Panc1 (cell line): ENCODE measurements around the gene GNG7. TPM values are rescaled to one million over a fixed set of nuclear protein-coding genes. Genes with fewer than 3 reads are reported as not detected.

Source experiments
- ATAC-seq: fragments of 200-7000 bp; cut with Tn5 transposase; 2 replicates; pipeline ENCODE4 v1.9.1; 2020; ENCODE audit warnings: mild to moderate bottlenecking, moderate library complexity
- BruUV-seq: library from RNA; stranded (reverse); fragments of 400-500 nt; replicated peaks from 2 replicates; lab custom pipeline; 2021; lab: Mats Ljungman, UMichigan
- CTCF ChIA-PET: fragments of 300-600 bp; sonication (Branson Sonifier 250); formaldehyde crosslinking; loops from one replicate; lab custom pipeline; 2022; ENCODE audit warnings: antibody characterized with exemption; lab: Charles Lee
- POLR2A ChIA-PET: fragments of 300-600 bp; sonication (Branson Sonifier 250); formaldehyde crosslinking; loops from one replicate; lab custom pipeline; 2022; ENCODE audit warnings: antibody characterized with exemption; lab: Charles Lee
- DNase-seq: peaks from one replicate; pipeline ENCODE4 v3.0.0-alpha.2; 2010; ENCODE audit warnings: low read depth, low spot score
- H3K27ac ChIP-seq: 2 replicates; pipeline ENCODE4 v1.5.1; 2011; ENCODE audit warnings: mild to moderate bottlenecking, low read length, inconsistent platforms
- H3K27me3 ChIP-seq: fragments of 200-500 bp; sonication (Bioruptor generic); 2 replicates; pipeline ENCODE4 v1.6.0; 2014; ENCODE audit warnings: low read length, inconsistent platforms; ENCODE audit not compliant: control insufficient read depth, insufficient read depth
- H3K36me3 ChIP-seq: fragments of 200-500 bp; sonication (Bioruptor generic); 2 replicates; pipeline ENCODE4 v1.5.1; 2014; ENCODE audit warnings: inconsistent platforms, mild to moderate bottlenecking, low read length, moderate library complexity; ENCODE audit not compliant: control insufficient read depth, insufficient read depth
- H3K4me1 ChIP-seq: 2 replicates; pipeline ENCODE4 v1.5.1; 2011; ENCODE audit warnings: inconsistent platforms, mild to moderate bottlenecking, low read length, moderate library complexity; ENCODE audit not compliant: control insufficient read depth, insufficient read depth
- H3K4me3 ChIP-seq, 2 experiments: 2 replicates each; pipeline ENCODE4 v1.5.1; 2011 to 2012; ENCODE audit warnings: low read depth in 2 of 2, low read length in 2 of 2, mild to moderate bottlenecking in 2 of 2, inconsistent platforms in 1 of 2, moderate library complexity in 1 of 2
- H3K9me3 ChIP-seq: fragments of 200-500 bp; sonication (Bioruptor generic); 2 replicates; pipeline ENCODE4 v1.5.1; 2014; ENCODE audit warnings: low read depth, mild to moderate bottlenecking, inconsistent platforms, low read length, moderate library complexity; ENCODE audit not compliant: control insufficient read depth, insufficient read depth
- POLR2AphosphoS5 ChIP-seq: IDR thresholded peaks from 2 replicates; pipeline ENCODE4 v1.6.1; 2012; ENCODE audit warnings: mild to moderate bottlenecking, low read depth, low read length, moderate library complexity
- SIN3A ChIP-seq: IDR thresholded peaks from 2 replicates; pipeline ENCODE4 v1.6.1; 2012; ENCODE audit warnings: low read depth, mild to moderate bottlenecking, low read length, moderate library complexity, borderline replicate concordance; ENCODE audit not compliant: insufficient read depth
- TCF7L2 ChIP-seq: IDR thresholded peaks from 2 replicates; pipeline ENCODE4 v1.6.1; 2011; ENCODE audit warnings: mild to moderate bottlenecking, low read depth, low read length, inconsistent platforms
- in situ Hi-C: cut with HindIII; loops from 2 replicates; pipeline ENCODE4 v1.10.0; 2016; ENCODE audit warnings: low sequenced_read_pairs, low pct_unique_long_range_greater_than_20kb
- intact Hi-C: fragments of 100-400 bp; cut with micrococcal nuclease; formaldehyde crosslinking; loops from one replicate; pipeline ENCODE4 v1.10.0; 2022; ENCODE audit not compliant: unreplicated experiment
- total RNA-seq: library from RNA; stranded (reverse); gene quantifications from one replicate; pipeline ENCODE4 v1.2.1, GENCODE V29; 2021; ENCODE audit not compliant: unreplicated experiment
- TF ChIP-seq, protein P1 (sequence below): fragments of 450-650 bp; IDR thresholded peaks from 2 replicates; pipeline ENCODE4 v1.5.1; 2017; ENCODE audit warnings: mild to moderate bottlenecking
- TF ChIP-seq, protein P2 (sequence below), 2 experiments: IDR thresholded peaks; 2 replicates each; pipeline ENCODE4 v1.6.1; 2011 to 2012; ENCODE audit warnings: low read depth in 2 of 2, control low read depth in 1 of 2, low read length in 1 of 2, mild to moderate bottlenecking in 1 of 2, moderate library complexity in 1 of 2; ENCODE audit not compliant: insufficient read depth in 1 of 2

Gene GNG7
- total RNA-seq, 1 experiment from 2014 or later = 0.74 TPM

GRCh38 chr19:2750808-2751437 lies 48.4 kb upstream of the GNG7 start:
- DNase-seq (no peak), ATAC-seq (no peak)
- Histone ChIP-seq H3K27me3 (no peaks in the 10 kb centered on the region), H3K9me3 (no peaks in the 10 kb centered on the region), H3K27ac (no peak overlapping the region), H3K36me3 (no peaks in the 10 kb centered on the region), H3K4me1 (no peaks in the 10 kb centered on the region), H3K4me3 (no peak overlapping the region)
- BruUV-seq = no TSS peak
- CTCF ChIA-PET = no interaction called here
- intact Hi-C loops = no loop called here
- TF ChIP-seq TCF7L2 (no peak), POLR2AphosphoS5 (no peak), SIN3A (no peak)
- TF ChIP-seq, protein P1, sequence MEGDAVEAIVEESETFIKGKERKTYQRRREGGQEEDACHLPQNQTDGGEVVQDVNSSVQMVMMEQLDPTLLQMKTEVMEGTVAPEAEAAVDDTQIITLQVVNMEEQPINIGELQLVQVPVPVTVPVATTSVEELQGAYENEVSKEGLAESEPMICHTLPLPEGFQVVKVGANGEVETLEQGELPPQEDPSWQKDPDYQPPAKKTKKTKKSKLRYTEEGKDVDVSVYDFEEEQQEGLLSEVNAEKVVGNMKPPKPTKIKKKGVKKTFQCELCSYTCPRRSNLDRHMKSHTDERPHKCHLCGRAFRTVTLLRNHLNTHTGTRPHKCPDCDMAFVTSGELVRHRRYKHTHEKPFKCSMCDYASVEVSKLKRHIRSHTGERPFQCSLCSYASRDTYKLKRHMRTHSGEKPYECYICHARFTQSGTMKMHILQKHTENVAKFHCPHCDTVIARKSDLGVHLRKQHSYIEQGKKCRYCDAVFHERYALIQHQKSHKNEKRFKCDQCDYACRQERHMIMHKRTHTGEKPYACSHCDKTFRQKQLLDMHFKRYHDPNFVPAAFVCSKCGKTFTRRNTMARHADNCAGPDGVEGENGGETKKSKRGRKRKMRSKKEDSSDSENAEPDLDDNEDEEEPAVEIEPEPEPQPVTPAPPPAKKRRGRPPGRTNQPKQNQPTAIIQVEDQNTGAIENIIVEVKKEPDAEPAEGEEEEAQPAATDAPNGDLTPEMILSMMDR = no peak
- TF ChIP-seq, protein P2, sequence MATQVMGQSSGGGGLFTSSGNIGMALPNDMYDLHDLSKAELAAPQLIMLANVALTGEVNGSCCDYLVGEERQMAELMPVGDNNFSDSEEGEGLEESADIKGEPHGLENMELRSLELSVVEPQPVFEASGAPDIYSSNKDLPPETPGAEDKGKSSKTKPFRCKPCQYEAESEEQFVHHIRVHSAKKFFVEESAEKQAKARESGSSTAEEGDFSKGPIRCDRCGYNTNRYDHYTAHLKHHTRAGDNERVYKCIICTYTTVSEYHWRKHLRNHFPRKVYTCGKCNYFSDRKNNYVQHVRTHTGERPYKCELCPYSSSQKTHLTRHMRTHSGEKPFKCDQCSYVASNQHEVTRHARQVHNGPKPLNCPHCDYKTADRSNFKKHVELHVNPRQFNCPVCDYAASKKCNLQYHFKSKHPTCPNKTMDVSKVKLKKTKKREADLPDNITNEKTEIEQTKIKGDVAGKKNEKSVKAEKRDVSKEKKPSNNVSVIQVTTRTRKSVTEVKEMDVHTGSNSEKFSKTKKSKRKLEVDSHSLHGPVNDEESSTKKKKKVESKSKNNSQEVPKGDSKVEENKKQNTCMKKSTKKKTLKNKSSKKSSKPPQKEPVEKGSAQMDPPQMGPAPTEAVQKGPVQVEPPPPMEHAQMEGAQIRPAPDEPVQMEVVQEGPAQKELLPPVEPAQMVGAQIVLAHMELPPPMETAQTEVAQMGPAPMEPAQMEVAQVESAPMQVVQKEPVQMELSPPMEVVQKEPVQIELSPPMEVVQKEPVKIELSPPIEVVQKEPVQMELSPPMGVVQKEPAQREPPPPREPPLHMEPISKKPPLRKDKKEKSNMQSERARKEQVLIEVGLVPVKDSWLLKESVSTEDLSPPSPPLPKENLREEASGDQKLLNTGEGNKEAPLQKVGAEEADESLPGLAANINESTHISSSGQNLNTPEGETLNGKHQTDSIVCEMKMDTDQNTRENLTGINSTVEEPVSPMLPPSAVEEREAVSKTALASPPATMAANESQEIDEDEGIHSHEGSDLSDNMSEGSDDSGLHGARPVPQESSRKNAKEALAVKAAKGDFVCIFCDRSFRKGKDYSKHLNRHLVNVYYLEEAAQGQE (IDR thresholded peaks at IDR 0.05; ENCODE audit: insufficient read depth in 1 of 2, low read depth in 2 of 2, low read length in 1 of 2) = no peak
- POLR2A ChIA-PET = no interaction called here
- in situ Hi-C loops = no loop called here

- in situ Hi-C loops = no loop called here
- ChIA-PET POLR2A (no interaction called here), CTCF (no interaction called here)
- H3K27me3 ChIP-seq = no peaks in the 10 kb centered on the region
- no peaks in the 10 kb centered on the region for H3K36me3 ChIP-seq
- H3K9me3 ChIP-seq = no peaks in the 10 kb centered on the region
- H3K4me1 ChIP-seq = no peaks in the 10 kb centered on the region
- no peak for ATAC-seq
- no peak for DNase-seq
- TF ChIP-seq, protein P1 = no peak
- TF ChIP-seq SIN3A = no peak
- no peak for TF ChIP-seq TCF7L2
- TF ChIP-seq POLR2AphosphoS5 = no peak
- TF ChIP-seq, protein P2 (IDR thresholded peaks at IDR 0.05; ENCODE audit: insufficient read depth in 1 of 2, low read depth in 2 of 2, low read length in 1 of 2) = no peak
- intact Hi-C loops = no loop called here
- BruUV-seq = no TSS peak
- H3K27ac ChIP-seq = no peak overlapping the region
- H3K4me3 ChIP-seq = no peak overlapping the region
Observed at GRCh38 chr19:2747349-2747748, 44.9 kb upstream of the GNG7 start.
